Stomach (tissue), 9 donors: ENCODE results near the gene TRIM46. TPM values are rescaled to one million over a fixed set of nuclear protein-coding genes. Genes with fewer than 3 reads are reported as not detected.
"Not testable (repeated sequence)": the region's sequence is repeated elsewhere in the genome, so short reads cannot be mapped to it uniquely, and the experiment has no call there.

Experiments used
- DNase-seq, 2 donors: peaks; one replicate each; pipeline versions ENCODE4 v3.0.0 to v3.0.0-alpha.2; 2013 to 2019
- H3K27ac ChIP-seq, 5 donors: fragments of 200-600 bp in 4 of 5; sonication (generic) in 4 of 5; one replicate each; pipeline ENCODE4 v1.5.1; 2013 to 2019; ENCODE audit warnings: mild to moderate bottlenecking in 1 of 5, moderate library complexity in 1 of 5
- H3K27me3 ChIP-seq, 3 donors: fragments of 200-600 bp; sonication (generic); one replicate each; pipeline ENCODE4 v1.5.1; 2017 to 2019; ENCODE audit warnings: mixed run types in 1 of 3
- H3K36me3 ChIP-seq, 4 donors: fragments of 200-600 bp; sonication (generic); 1 replicate in 3 of 4; 2 replicates in 1 of 4; pipeline ENCODE4 v1.5.1; 2016 to 2019
- H3K4me1 ChIP-seq, 4 donors: fragments of 200-600 bp; sonication (generic); one replicate each; pipeline ENCODE4 v1.5.1; 2016 to 2019
- H3K4me3 ChIP-seq, 4 donors: fragments of 200-600 bp; sonication (generic) in 3 of 4; one replicate each; pipeline ENCODE4 v1.5.1; 2016 to 2019; ENCODE audit warnings: mild to moderate bottlenecking in 1 of 4
- H3K9me3 ChIP-seq, 4 donors: fragments of 200-600 bp; sonication (generic); one replicate each; pipeline ENCODE4 v1.5.1; 2016 to 2019
- EP300 ChIP-seq: sonication (generic); formaldehyde crosslinking; IDR thresholded peaks from one replicate; pipeline ENCODE4 v1.6.1; 2017; ENCODE audit warnings: antibody characterized with exemption
- POLR2A ChIP-seq, 4 donors: fragments of 450-650 bp; IDR thresholded peaks; one replicate each; pipeline ENCODE4 v1.6.1; 2016; ENCODE audit warnings: antibody characterized with exemption in 4 of 4, control low read depth in 2 of 4, mild to moderate bottlenecking in 1 of 4, moderate library complexity in 1 of 4
- POLR2AphosphoS5 ChIP-seq, 3 donors: sonication (generic); formaldehyde crosslinking; IDR thresholded peaks; one replicate each; pipeline ENCODE4 v1.6.1; 2016; ENCODE audit warnings: antibody characterized with exemption in 3 of 3
- WGBS, 5 donors: extraction: QIAGEN DNeasy Blood & Tissue Kit in 3 of 5; methylation state at CpG; one replicate each; pipeline versions ENCODE4 v1.1.5 to v1.1.7; 2013 to 2018; 5-methylcytosine and 5-hydroxymethylcytosine counted together
- intact Hi-C: fragments of 100-400 bp; cut with DNase I; formaldehyde crosslinking; loops from one replicate; pipeline ENCODE4 v1.15.1; 2023; ENCODE audit warnings: low total_unique reads
- polyA plus RNA-seq, 3 donors: library from polyadenylated mRNA; stranded (reverse); fragments of 200-250 nt; gene quantifications; one replicate each; pipeline ENCODE4 v1.2.3, GENCODE V29; 2013
- total RNA-seq, 5 donors: library from RNA; depleted of rRNA; stranded (reverse); fragments of >200 nt; gene quantifications; one replicate each; pipeline versions ENCODE4 v1.1.0 to v1.2.3, GENCODE V29; 2014 to 2016
- TF ChIP-seq, protein P1 (sequence below), 7 experiments: fragments of 450-650 bp in 4 of 7; fragments of 200-600 bp in 3 of 7; sonication (generic) in 3 of 7; IDR thresholded peaks; one replicate each; pipeline ENCODE4 v1.5.1; 2016 to 2019; ENCODE audit warnings: antibody characterized with exemption in 7 of 7, control low read depth in 2 of 7, mild to moderate bottlenecking in 1 of 7
- donor health status: healthy with polysubstance abuse.
- donor health status: Bipolar disorder and iron deficiency.
- donor health status: healthy.

Gene TRIM46
- total and polyA plus RNA-seq, 8 donors: 0.58 to 16.9 (median 0.71) TPM; not detected in 2

- peaks cover 0 to 3% (median 1%) of the 10 kb centered on the region in 4 donors for H3K4me1 ChIP-seq
- 79 to 90% (median 85%) methylated on average over 3 of the region's 3 CpGs for WGBS, 5 donors
- no peaks in the 10 kb centered on the region for H3K36me3 ChIP-seq
- intact Hi-C loops: no loop called here
- peaks cover 0 to 6% (median 0%) of the 10 kb centered on the region in 3 donors for H3K27me3 ChIP-seq
- H3K27ac ChIP-seq: no peak overlapping the region
- TF ChIP-seq EP300 (no peak), POLR2AphosphoS5 (IDR thresholded peaks at IDR 0.05) (no peak), POLR2A (IDR thresholded peaks at IDR 0.05) (no peak)
- TF ChIP-seq, protein P1, sequence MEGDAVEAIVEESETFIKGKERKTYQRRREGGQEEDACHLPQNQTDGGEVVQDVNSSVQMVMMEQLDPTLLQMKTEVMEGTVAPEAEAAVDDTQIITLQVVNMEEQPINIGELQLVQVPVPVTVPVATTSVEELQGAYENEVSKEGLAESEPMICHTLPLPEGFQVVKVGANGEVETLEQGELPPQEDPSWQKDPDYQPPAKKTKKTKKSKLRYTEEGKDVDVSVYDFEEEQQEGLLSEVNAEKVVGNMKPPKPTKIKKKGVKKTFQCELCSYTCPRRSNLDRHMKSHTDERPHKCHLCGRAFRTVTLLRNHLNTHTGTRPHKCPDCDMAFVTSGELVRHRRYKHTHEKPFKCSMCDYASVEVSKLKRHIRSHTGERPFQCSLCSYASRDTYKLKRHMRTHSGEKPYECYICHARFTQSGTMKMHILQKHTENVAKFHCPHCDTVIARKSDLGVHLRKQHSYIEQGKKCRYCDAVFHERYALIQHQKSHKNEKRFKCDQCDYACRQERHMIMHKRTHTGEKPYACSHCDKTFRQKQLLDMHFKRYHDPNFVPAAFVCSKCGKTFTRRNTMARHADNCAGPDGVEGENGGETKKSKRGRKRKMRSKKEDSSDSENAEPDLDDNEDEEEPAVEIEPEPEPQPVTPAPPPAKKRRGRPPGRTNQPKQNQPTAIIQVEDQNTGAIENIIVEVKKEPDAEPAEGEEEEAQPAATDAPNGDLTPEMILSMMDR (IDR thresholded peaks at IDR 0.05): no peak
- no peaks in the 10 kb centered on the region for H3K9me3 ChIP-seq
- DNase-seq: no peak
- no peak overlapping the region for H3K4me3 ChIP-seq
Observed at GRCh38 chr1:155145491-155145890, 28.2 kb upstream of the TRIM46 start.

DNA sequence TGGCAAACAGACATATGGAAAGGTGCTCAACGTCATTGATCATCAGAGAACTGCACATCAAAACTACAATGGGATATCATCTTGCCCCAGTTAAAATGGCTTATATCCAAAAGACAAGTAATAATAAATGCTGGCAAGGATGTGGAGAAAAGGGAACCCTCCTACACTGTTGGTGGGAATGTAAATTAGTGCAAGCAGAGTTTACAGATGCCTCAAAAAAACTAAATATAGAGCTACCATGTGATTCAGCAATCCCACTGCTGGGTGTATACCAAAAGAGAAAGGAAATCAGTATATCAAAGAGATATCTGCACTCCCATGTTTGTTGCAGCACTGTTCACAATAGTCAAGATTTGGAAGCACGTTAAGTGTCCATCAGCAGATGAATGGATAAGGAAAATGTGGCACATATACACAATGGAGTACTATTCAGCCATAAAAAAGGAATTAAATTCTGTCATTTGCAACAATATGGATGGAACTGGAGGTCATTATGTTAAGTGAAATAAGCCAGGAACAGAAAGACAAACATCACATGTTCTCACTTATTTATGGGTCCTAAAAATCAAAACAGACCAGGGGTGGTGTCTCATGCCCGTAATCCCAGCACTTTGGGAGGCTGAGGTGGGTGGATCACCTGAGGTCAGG lies 17.5 kb upstream of the TRIM46 start:
- H3K27me3 ChIP-seq, H3K4me1 ChIP-seq, H3K4me3 ChIP-seq, H3K9me3 ChIP-seq, intact Hi-C loops, H3K27ac ChIP-seq, DNase-seq, H3K36me3 ChIP-seq: not testable (repeated sequence)
- WGBS, 5 donors: 60 to 75% (median 70%) methylated on average over 3 of the region's 3 CpGs

DNA sequence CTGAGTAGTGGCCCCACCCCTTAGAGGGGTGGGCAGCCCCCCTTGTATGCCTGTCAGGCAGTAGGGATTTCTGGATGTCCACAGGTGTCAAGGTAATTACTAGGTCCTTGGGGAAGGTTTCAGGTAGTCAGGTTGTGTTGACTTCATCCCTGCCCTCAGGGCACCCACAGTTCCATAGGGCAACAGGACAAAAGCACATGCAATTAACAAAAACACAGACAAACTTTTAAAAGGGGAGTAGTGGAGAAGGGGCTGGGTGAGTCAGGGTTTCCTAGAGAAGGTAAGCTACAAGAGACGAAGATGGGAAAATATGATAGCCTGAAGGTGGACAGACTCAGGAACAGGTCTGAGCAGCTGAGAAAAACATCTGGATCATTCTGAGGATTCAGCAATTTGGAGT lies 14.7 kb upstream of the TRIM46 start:
- Histone ChIP-seq H3K4me1 (no peaks in the 10 kb centered on the region), H3K4me3 (no peak overlapping the region), H3K27ac (no peak overlapping the region), H3K9me3 (no peaks in the 10 kb centered on the region), H3K36me3 (no peaks in the 10 kb centered on the region), H3K27me3 (no peaks in the 10 kb centered on the region)
- TF ChIP-seq POLR2AphosphoS5 (IDR thresholded peaks at IDR 0.05): no peak
- no peak for TF ChIP-seq EP300
- no peak for TF ChIP-seq POLR2A (IDR thresholded peaks at IDR 0.05)
- TF ChIP-seq, protein P1 (IDR thresholded peaks at IDR 0.05): no peak
- no peak for DNase-seq
- intact Hi-C loops: no loop called here
- WGBS, 5 donors: 53 to 89% (median 70%) methylated on average over 1 of the region's 1 CpG

GRCh38 chr1:155160128-155160527 lies 13.5 kb upstream of the TRIM46 start:
- Histone ChIP-seq H3K27me3 (no peaks in the 10 kb centered on the region), H3K4me1 (no peaks in the 10 kb centered on the region), H3K36me3 (no peaks in the 10 kb centered on the region), H3K9me3 (no peaks in the 10 kb centered on the region), H3K27ac (no peak overlapping the region), H3K4me3 (no peak overlapping the region)
- no peak for DNase-seq
- intact Hi-C loops: no loop called here
- WGBS, 5 donors: 71 to 79% (median 75%) methylated on average over 8 of the region's 8 CpGs
- TF ChIP-seq, protein P1 (IDR thresholded peaks at IDR 0.05): no peak
- TF ChIP-seq EP300: no peak
- no peak for TF ChIP-seq POLR2AphosphoS5 (IDR thresholded peaks at IDR 0.05)
- TF ChIP-seq POLR2A (IDR thresholded peaks at IDR 0.05): no peak

DNA sequence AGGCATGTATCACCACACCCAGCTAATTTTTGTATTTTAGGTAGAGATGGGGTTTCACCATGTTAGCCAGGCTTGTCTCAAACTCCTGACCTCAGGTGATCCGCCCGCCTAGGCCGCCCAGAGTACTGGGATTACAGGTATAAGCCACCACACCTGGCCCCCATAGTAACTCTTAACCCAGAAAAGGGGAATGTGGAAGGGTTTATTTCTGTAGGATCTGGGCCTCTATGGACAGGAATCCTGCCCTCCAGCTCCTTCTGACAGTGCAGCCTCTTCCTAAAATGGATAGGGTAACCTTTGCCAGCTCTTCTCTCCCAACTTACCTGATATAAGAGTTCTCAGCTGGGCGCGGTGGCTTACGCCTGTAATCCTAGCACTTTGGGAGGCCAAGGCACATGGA lies 11.0 kb upstream of the TRIM46 start:
- H3K4me1 ChIP-seq: peaks cover 10 to 18% (median 11%) of the 10 kb centered on the region in 4 donors
- intact Hi-C loops, H3K4me3 ChIP-seq, H3K9me3 ChIP-seq, H3K36me3 ChIP-seq, H3K27me3 ChIP-seq, DNase-seq, H3K27ac ChIP-seq: not testable (repeated sequence)
- WGBS, 5 donors: 95 to 99% (median 97%) methylated on average over 6 of the region's 6 CpGs

GRCh38 chr1:155163785-155164184 lies 9.9 kb upstream of the TRIM46 start:
- intact Hi-C loops, H3K9me3 ChIP-seq, H3K4me3 ChIP-seq, H3K36me3 ChIP-seq, H3K27me3 ChIP-seq, H3K27ac ChIP-seq, DNase-seq: not testable (repeated sequence)
- 93 to 98% (median 94%) methylated on average over 4 of the region's 4 CpGs for WGBS, 5 donors
- peaks cover 13 to 24% (median 17%) of the 10 kb centered on the region in 4 donors for H3K4me1 ChIP-seq

DNA sequence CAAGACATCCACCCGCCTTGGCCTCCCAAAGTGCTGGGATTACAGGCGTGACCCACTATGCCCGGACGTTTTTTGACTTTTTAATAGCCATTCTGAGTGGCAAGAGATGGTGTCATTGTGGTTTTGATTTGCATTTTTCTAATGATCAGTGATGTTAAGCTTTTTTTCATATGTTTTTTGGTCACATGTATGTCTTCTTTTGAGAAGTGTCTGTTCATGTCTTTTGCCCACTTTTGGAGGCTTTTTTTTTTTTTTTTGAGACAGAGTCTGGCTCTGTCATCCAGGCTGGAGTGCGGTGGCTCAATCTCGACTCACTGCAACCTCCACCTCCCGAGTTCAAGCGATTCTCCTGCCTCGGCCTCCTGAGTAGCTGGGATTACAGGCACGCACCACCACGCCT lies 9.0 kb upstream of the TRIM46 start:
- H3K4me1 ChIP-seq: peaks cover 13 to 24% (median 17%) of the 10 kb centered on the region in 4 donors
- DNase-seq, H3K4me3 ChIP-seq, H3K27ac ChIP-seq, H3K27me3 ChIP-seq, H3K9me3 ChIP-seq: not testable (repeated sequence)
- H3K36me3 ChIP-seq: peaks cover 4 to 11% (median 11%) of the 10 kb centered on the region in 4 donors
- intact Hi-C loops: loop anchor here (5.0 kb wide), 1 partner anchor 72 kb away; no protein-coding TSS in a partner anchor
- whole genome bisulfite sequencing, 5 donors: 88 to 99% (median 94%) methylated on average over 11 of the region's 11 CpGs
